Peyer's patch (tissue), 4 donors: ENCODE results near the gene HGF. TPM values are rescaled to one million over a fixed set of nuclear protein-coding genes. Genes with fewer than 3 reads are reported as not detected.
"Not testable (repeated sequence)": the region's sequence is repeated elsewhere in the genome, so short reads cannot be mapped to it uniquely, and the experiment has no call there.

Experiments used
- DNase-seq, 3 donors: peaks; one replicate each; pipeline ENCODE4 v3.0.0-alpha.2; 2017 to 2019
- H3K27ac ChIP-seq, 4 donors: fragments of 200-600 bp; sonication (generic); one replicate each; pipeline ENCODE4 v1.5.1; 2016 to 2019
- H3K27me3 ChIP-seq, 2 donors: fragments of 200-600 bp; sonication (generic); one replicate each; pipeline ENCODE4 v1.5.1; 2019
- H3K36me3 ChIP-seq, 3 donors: fragments of 200-600 bp; sonication (generic); one replicate each; pipeline ENCODE4 v1.5.1; 2016 to 2019
- H3K4me1 ChIP-seq, 4 donors: fragments of 200-600 bp; sonication (generic); one replicate each; pipeline ENCODE4 v1.5.1; 2016 to 2019
- H3K4me3 ChIP-seq, 4 donors: fragments of 200-600 bp; sonication (generic); 1 replicate in 3 of 4; 2 replicates in 1 of 4; pipeline ENCODE4 v1.5.1; 2016 to 2019; ENCODE audit warnings: mild to moderate bottlenecking in 1 of 4
- H3K9me3 ChIP-seq, 4 donors: fragments of 200-600 bp; sonication (generic); one replicate each; pipeline ENCODE4 v1.5.1; 2016 to 2019; ENCODE audit warnings: mild to moderate bottlenecking in 1 of 4
- CTCF ChIP-seq, 6 experiments: fragments of 450-650 bp in 4 of 6; fragments of 200-600 bp in 2 of 6; sonication (generic) in 1 of 6; IDR thresholded peaks; one replicate each; pipeline ENCODE4 v1.5.1; 2017 to 2019; ENCODE audit warnings: antibody characterized with exemption in 6 of 6, mild to moderate bottlenecking in 3 of 6, moderate library complexity in 1 of 6
- POLR2A ChIP-seq, 2 donors: fragments of 450-650 bp; IDR thresholded peaks; one replicate each; pipeline ENCODE4 v1.5.1; 2017; ENCODE audit warnings: antibody characterized with exemption in 2 of 2, mild to moderate bottlenecking in 2 of 2, moderate library complexity in 2 of 2
- total RNA-seq, 4 donors: library from RNA; depleted of rRNA; stranded (reverse); fragments of >200 nt; gene quantifications; one replicate each; pipeline ENCODE4 v1.1.0, GENCODE V29; 2016

Gene HGF
- 1 to 10 TPM in 3 of 4 donors, under 1 TPM in 1; 0.88 to 5.0 (median 3.8) TPM for total RNA-seq

GRCh38 chr7:81769891-81770727 is at the start of gene HGF:
HGF (minus strand) TSS chr7:81770047; CDS start chr7:81769971, 76 bp downstream.
- no peaks in the 10 kb centered on the region for H3K9me3 ChIP-seq
- H3K27ac ChIP-seq: peak within 1 kb of the TSS in 3 of 4 donors; percentile 3 to 61 (median 56)
- H3K36me3 ChIP-seq: no peaks in the 10 kb centered on the region
- peak within 1 kb of the TSS in 3 of 4 donors; percentile 10 to 37 (median 35) for H3K4me3 ChIP-seq
- TF ChIP-seq CTCF (IDR thresholded peaks at IDR 0.05) (no peak), POLR2A (IDR thresholded peaks at IDR 0.05) (no peak)
- H3K27me3 ChIP-seq: no peaks in the 10 kb centered on the region
- peak in 1 of 3 donors; percentile 58 for DNase-seq
- no peaks in the 10 kb centered on the region for H3K4me1 ChIP-seq

GRCh38 chr7:81816312-81816711 is 46.5 kb upstream of the HGF start:
- Histone ChIP-seq H3K4me3 (no peak overlapping the region), H3K27me3 (no peaks in the 10 kb centered on the region), H3K36me3 (no peaks in the 10 kb centered on the region), H3K4me1 (no peaks in the 10 kb centered on the region), H3K27ac (no peak overlapping the region), H3K9me3 (no peaks in the 10 kb centered on the region)
- no peak for TF ChIP-seq CTCF (IDR thresholded peaks at IDR 0.05)
- TF ChIP-seq POLR2A (IDR thresholded peaks at IDR 0.05): no peak
- DNase-seq: no peak

- not testable (repeated sequence) for H3K9me3 ChIP-seq
These were observed 43.1 kb upstream of the HGF start for GRCh38 chr7:81812866-81813476.

GRCh38 chr7:81811956-81812865 is 42.4 kb upstream of the HGF start:
- DNase-seq: no peak
- no peaks in the 10 kb centered on the region for H3K4me1 ChIP-seq
- no peak overlapping the region for H3K27ac ChIP-seq
- TF ChIP-seq CTCF (IDR thresholded peaks at IDR 0.05) (no peak), POLR2A (IDR thresholded peaks at IDR 0.05) (no peak)
- H3K27me3 ChIP-seq: no peaks in the 10 kb centered on the region
- no peaks in the 10 kb centered on the region for H3K9me3 ChIP-seq
- no peak overlapping the region for H3K4me3 ChIP-seq
- H3K36me3 ChIP-seq: no peaks in the 10 kb centered on the region

More at GRCh38 chr7:81812866-81813476, 43.1 kb upstream of the HGF start:
- DNase-seq, H3K36me3 ChIP-seq, H3K27me3 ChIP-seq, H3K27ac ChIP-seq, H3K4me1 ChIP-seq, H3K4me3 ChIP-seq: not testable (repeated sequence)

GRCh38 chr7:81810476-81811155 is 40.8 kb upstream of the HGF start:
- TF ChIP-seq POLR2A (IDR thresholded peaks at IDR 0.05) (no peak), CTCF (IDR thresholded peaks at IDR 0.05) (no peak)

GRCh38 chr7:81808310-81808709 is 38.5 kb upstream of the HGF start:
- not testable (repeated sequence) for H3K27ac ChIP-seq, H3K36me3 ChIP-seq, H3K4me3 ChIP-seq, DNase-seq, H3K4me1 ChIP-seq, H3K27me3 ChIP-seq, H3K9me3 ChIP-seq

More at GRCh38 chr7:81810476-81811155, 40.8 kb upstream of the HGF start:
- DNase-seq: no peak
- Histone ChIP-seq H3K4me1 (no peaks in the 10 kb centered on the region), H3K27ac (peak overlapping the region in 1 of 4 donors; percentile 14), H3K4me3 (no peak overlapping the region), H3K27me3 (no peaks in the 10 kb centered on the region), H3K36me3 (no peaks in the 10 kb centered on the region), H3K9me3 (no peaks in the 10 kb centered on the region)
